H1 (cell line): ENCODE data around the gene NMT1. TPM values are rescaled to one million over a fixed set of nuclear protein-coding genes. Genes with fewer than 3 reads are reported as not detected.

ENCODE experiments used
- CTCF ChIA-PET: fragments of 300-600 bp; sonication (Branson Sonifier 250); formaldehyde crosslinking; loops from one replicate; lab custom pipeline; 2021; ENCODE audit not compliant: partially characterized antibody; lab: Charles Lee
- POLR2A ChIA-PET: fragments of 300-600 bp; sonication (Branson Sonifier 250); formaldehyde crosslinking; loops from one replicate; lab custom pipeline; 2021; ENCODE audit warnings: inconsistent platforms; ENCODE audit not compliant: partially characterized antibody; lab: Charles Lee
- DNase-seq, 2 experiments: peaks; one replicate each; pipeline versions ENCODE4 v3.0.0 to v3.0.0-alpha.2; 2010 to 2022; ENCODE audit warnings: low spot score in 2 of 2, low read depth in 1 of 2, mixed read lengths in 1 of 2
- FAIRE-seq: peaks from 2 replicates; lab custom pipeline; 2011; peaks lifted over from hg19 to GRCh38; lab: Jason Lieb, UNC
- H2AFZ ChIP-seq: 2 replicates; pipeline ENCODE4 v1.8.1; 2012; ENCODE audit warnings: low read length, inconsistent platforms
- H2AK5ac ChIP-seq: 2 replicates; pipeline ENCODE4 v1.6.1; 2013; ENCODE audit warnings: low read depth, low read length
- H2BK120ac ChIP-seq: replicated peaks from 2 replicates; pipeline ENCODE3; 2013; ENCODE audit warnings: low read depth, low read length, inconsistent platforms
- H2BK12ac ChIP-seq: 2 replicates; pipeline ENCODE4 v1.6.1; 2013; ENCODE audit warnings: low read depth, low read length
- H2BK15ac ChIP-seq: 2 replicates; pipeline ENCODE4 v1.6.1; 2013; ENCODE audit warnings: low read length
- H2BK20ac ChIP-seq: 2 replicates; pipeline ENCODE4 v1.6.1; 2013; ENCODE audit warnings: low read length
- H2BK5ac ChIP-seq: 2 replicates; pipeline ENCODE4 v1.6.1; 2013; ENCODE audit warnings: low read depth, low read length
- H3K14ac ChIP-seq: 2 replicates; pipeline ENCODE4 v1.6.1; 2013; ENCODE audit warnings: inconsistent platforms; ENCODE audit not compliant: insufficient read length
- H3K18ac ChIP-seq: 2 replicates; pipeline ENCODE4 v1.6.1; 2013; ENCODE audit warnings: low read length; ENCODE audit errors: extremely low read depth
- H3K23ac ChIP-seq: 2 replicates; pipeline ENCODE4 v1.6.1; 2013; ENCODE audit warnings: inconsistent platforms; ENCODE audit not compliant: insufficient read length
- H3K23me2 ChIP-seq: 2 replicates; pipeline ENCODE4 v1.6.1; 2013; ENCODE audit warnings: low read depth, low read length
- H3K27ac ChIP-seq: 2 replicates; pipeline ENCODE4 v1.6.1; 2011; ENCODE audit warnings: low read depth, low read length, inconsistent platforms
- H3K27me3 ChIP-seq, 4 experiments: replicated peaks in 1 of 4; 1 replicate in 1 of 4; 2 replicates in 3 of 4; pipeline versions ENCODE4 v1.6.1 to v1.8.1; 2011 to 2013; ENCODE audit warnings: low read length in 3 of 4, mild to moderate bottlenecking in 3 of 4, inconsistent platforms in 2 of 4, mixed read lengths in 2 of 4, moderate library complexity in 1 of 4; ENCODE audit not compliant: control insufficient read depth in 3 of 4, insufficient read depth in 3 of 4; ENCODE audit errors: extremely low read depth in 1 of 4
- H3K36me3 ChIP-seq, 4 experiments: 2 replicates each; pipeline versions ENCODE4 v1.6.1 to v1.8.1; 2011 to 2013; ENCODE audit warnings: mild to moderate bottlenecking in 4 of 4, low read length in 3 of 4, moderate library complexity in 2 of 4, control low read depth in 1 of 4, inconsistent platforms in 1 of 4; ENCODE audit not compliant: insufficient read depth in 4 of 4, control insufficient read depth in 2 of 4
- H3K4ac ChIP-seq: replicated peaks from 2 replicates; pipeline ENCODE3; 2013; ENCODE audit warnings: low read length, low read depth, mixed read lengths, inconsistent platforms; ENCODE audit not compliant: insufficient read length
- H3K4me1 ChIP-seq, 4 experiments: replicated peaks in 1 of 4; 1 replicate in 1 of 4; 2 replicates in 3 of 4; pipeline versions ENCODE4 v1.6.1 to v1.8.1; 2011 to 2013; ENCODE audit warnings: low read length in 3 of 4, inconsistent platforms in 2 of 4, mixed read lengths in 1 of 4; ENCODE audit not compliant: insufficient read depth in 4 of 4, control insufficient read depth in 3 of 4
- H3K4me2 ChIP-seq, 2 experiments: 2 replicates each; pipeline versions ENCODE4 v1.6.1 to v1.8.1; 2011 to 2013; ENCODE audit warnings: low read depth in 2 of 2, low read length in 2 of 2, control low read depth in 1 of 2, inconsistent platforms in 1 of 2, mild to moderate bottlenecking in 1 of 2; ENCODE audit not compliant: insufficient read depth in 1 of 2
- H3K4me3 ChIP-seq, 4 experiments: fragments of 200-600, 300-600 bp in 1 of 4; sonication (generic), shearing (Covaris generic), sonication (Bioruptor Twin) in 1 of 4; 2 replicates each; pipeline versions ENCODE4 v1.5.1 to v1.8.1; 2011 to 2016; ENCODE audit warnings: low read length in 4 of 4, low read depth in 3 of 4, control low read depth in 2 of 4, inconsistent platforms in 2 of 4, mild to moderate bottlenecking in 2 of 4, mixed read lengths in 1 of 4, moderate library complexity in 1 of 4; ENCODE audit not compliant: insufficient read depth in 2 of 4; ENCODE audit errors: extremely low read depth in 1 of 4
- H3K56ac ChIP-seq: replicated peaks from 2 replicates; pipeline ENCODE3; 2013; ENCODE audit warnings: low read depth, mild to moderate bottlenecking, mixed read lengths, low read length, inconsistent platforms; ENCODE audit not compliant: insufficient read length
- H3K79me1 ChIP-seq: 2 replicates; pipeline ENCODE4 v1.6.1; 2013; ENCODE audit warnings: low read depth, low read length, control low read depth
- H3K79me2 ChIP-seq, 2 experiments: 2 replicates each; pipeline versions ENCODE4 v1.6.1 to v1.8.1; 2012 to 2013; ENCODE audit warnings: low read length in 2 of 2, mild to moderate bottlenecking in 2 of 2, inconsistent platforms in 1 of 2; ENCODE audit not compliant: insufficient read depth in 2 of 2, control insufficient read depth in 1 of 2
- H3K9ac ChIP-seq, 4 experiments: replicated peaks in 1 of 4; 1 replicate in 1 of 4; 2 replicates in 3 of 4; pipeline versions ENCODE4 v1.6.1 to v1.8.1; 2011 to 2013; ENCODE audit warnings: low read depth in 3 of 4, low read length in 3 of 4, control low read depth in 2 of 4, mild to moderate bottlenecking in 2 of 4, moderate library complexity in 2 of 4, inconsistent platforms in 1 of 4; ENCODE audit errors: extremely low read depth in 1 of 4
- H3K9me3 ChIP-seq, 2 experiments: 2 replicates each; pipeline versions ENCODE4 v1.6.1 to v1.8.1; 2012 to 2013; ENCODE audit warnings: mild to moderate bottlenecking in 2 of 2, moderate library complexity in 2 of 2, control low read depth in 1 of 2, inconsistent platforms in 1 of 2, low read depth in 1 of 2, low read length in 1 of 2, mixed read lengths in 1 of 2; ENCODE audit not compliant: insufficient read depth in 2 of 2
- H4K20me1 ChIP-seq, 2 experiments: replicated peaks in 1 of 2; 2 replicates each; pipeline versions ENCODE3 to v1.8.1; 2011 to 2013; ENCODE audit warnings: inconsistent platforms in 2 of 2, low read length in 2 of 2, mild to moderate bottlenecking in 1 of 2; ENCODE audit not compliant: insufficient read depth in 2 of 2, control insufficient read depth in 1 of 2
- H4K5ac ChIP-seq: 2 replicates; pipeline ENCODE4 v1.6.1; 2013; ENCODE audit warnings: low read length, low read depth, mixed read lengths, inconsistent platforms; ENCODE audit not compliant: insufficient read length
- H4K8ac ChIP-seq: 2 replicates; pipeline ENCODE4 v1.8.0; 2013; ENCODE audit warnings: mild to moderate bottlenecking, moderate library complexity, low read length, inconsistent platforms; ENCODE audit not compliant: insufficient read depth; ENCODE audit errors: extremely low read depth
- H4K91ac ChIP-seq: replicated peaks from 2 replicates; pipeline ENCODE3; 2013; ENCODE audit warnings: low read length, mixed read lengths, inconsistent platforms; ENCODE audit not compliant: insufficient read length
- ASH2L ChIP-seq: fragments of 200-600, 300-600 bp; sonication (generic); IDR thresholded peaks from one replicate; pipeline ENCODE4 v1.7.1; 2017; ENCODE audit warnings: low read length
- BCL11A ChIP-seq, 2 experiments: IDR thresholded peaks; one replicate each; pipeline ENCODE4 v1.6.1; 2011; ENCODE audit warnings: low read depth in 2 of 2, low read length in 2 of 2, mild to moderate bottlenecking in 2 of 2
- NANOG ChIP-seq: IDR thresholded peaks from 2 replicates; pipeline ENCODE4 v1.6.1; 2011; ENCODE audit warnings: low read length, low read depth, mild to moderate bottlenecking, inconsistent platforms; ENCODE audit not compliant: insufficient read depth, poor library complexity, severe bottlenecking
- SP2 ChIP-seq: IDR thresholded peaks from 2 replicates; pipeline ENCODE4 v1.6.1; 2012; ENCODE audit warnings: mild to moderate bottlenecking, low read length, inconsistent platforms
- SUZ12 ChIP-seq: fragments of 200-600 bp; sonication (generic); IDR thresholded peaks from 2 replicates; pipeline ENCODE4 v1.6.1; 2012; ENCODE audit warnings: mild to moderate bottlenecking, inconsistent platforms, low read length, moderate library complexity, mixed read lengths
- TAF7 ChIP-seq: optimal IDR thresholded peaks from 2 replicates; pipeline ENCODE3; 2011; ENCODE audit warnings: low read depth, mild to moderate bottlenecking, inconsistent platforms, low read length, moderate library complexity, borderline replicate concordance
- TBP ChIP-seq: IDR thresholded peaks from 2 replicates; pipeline ENCODE4 v1.6.1; 2011; ENCODE audit warnings: low read depth, low read length, improper control_type of control experiment
- WGBS, 2 experiments: shearing (Covaris generic) in 1 of 2; methylation state at CpG; one replicate each; pipeline versions ENCODE4 v1.1.6 to v1.1.7; 2013 to 2015; ENCODE audit warnings: low lambda C conversion rate in 2 of 2, mixed read lengths in 2 of 2, inconsistent platforms in 1 of 2, low coverage in 1 of 2, missing lambda C conversion rate in 1 of 2; ENCODE audit not compliant: insufficient replicate concordance in 2 of 2, insufficient coverage in 1 of 2, insufficient read length in 1 of 2; ENCODE audit errors: extremely low coverage in 1 of 2, missing lambda C conversion rate in 1 of 2; 5-methylcytosine and 5-hydroxymethylcytosine counted together
- polyA plus RNA-seq, 7 experiments: library from polyadenylated mRNA; depleted of rRNA in 3 of 7; stranded (reverse) in 5 of 7; unstranded in 2 of 7; fragments of >200 nt in 5 of 7; fragments of 200-250 nt in 2 of 7; gene quantifications; 1 replicate in 5 of 7; 2 replicates in 1 of 7; 4 replicates in 1 of 7; pipeline versions ENCODE4 v1.2.1 to v1.2.3, GENCODE V29; 2011 to 2013; ENCODE audit warnings: missing spikeins in 2 of 7, mixed read lengths in 2 of 7
- total RNA-seq: library from RNA; stranded (reverse); fragmentation: NEBNext Ultra II Directional; extraction: Animal tissue kit (Norgen Biotek cat#: 25700); gene quantifications from 2 replicates; pipeline ENCODE4 v1.2.1, GENCODE V29; 2021
- TF ChIP-seq, protein P1 (sequence below): IDR thresholded peaks from 2 replicates; pipeline ENCODE4 v1.6.1; 2012; ENCODE audit warnings: low read length, inconsistent platforms
- TF ChIP-seq, protein P2 (sequence below), 3 experiments: IDR thresholded peaks; 1 replicate in 2 of 3; 2 replicates in 1 of 3; pipeline versions ENCODE4 v1.5.1 to v1.6.1; 2011; ENCODE audit warnings: low read length in 3 of 3, mild to moderate bottlenecking in 3 of 3, inconsistent platforms in 2 of 3, low read depth in 1 of 3, moderate library complexity in 1 of 3; ENCODE audit not compliant: insufficient read depth in 1 of 3; ENCODE audit errors: control extremely low read depth in 1 of 3

The NMT1 gene
- total and polyA plus RNA-seq, 2 of the 8 experiments (the other 6 are each of a cell fraction or from before 2014, with no cell fraction given), result 42.9 to 149 TPM

GRCh38 chr17:45011767-45012166 is 49.4 kb upstream of the NMT1 start:
- TF ChIP-seq, protein P1, sequence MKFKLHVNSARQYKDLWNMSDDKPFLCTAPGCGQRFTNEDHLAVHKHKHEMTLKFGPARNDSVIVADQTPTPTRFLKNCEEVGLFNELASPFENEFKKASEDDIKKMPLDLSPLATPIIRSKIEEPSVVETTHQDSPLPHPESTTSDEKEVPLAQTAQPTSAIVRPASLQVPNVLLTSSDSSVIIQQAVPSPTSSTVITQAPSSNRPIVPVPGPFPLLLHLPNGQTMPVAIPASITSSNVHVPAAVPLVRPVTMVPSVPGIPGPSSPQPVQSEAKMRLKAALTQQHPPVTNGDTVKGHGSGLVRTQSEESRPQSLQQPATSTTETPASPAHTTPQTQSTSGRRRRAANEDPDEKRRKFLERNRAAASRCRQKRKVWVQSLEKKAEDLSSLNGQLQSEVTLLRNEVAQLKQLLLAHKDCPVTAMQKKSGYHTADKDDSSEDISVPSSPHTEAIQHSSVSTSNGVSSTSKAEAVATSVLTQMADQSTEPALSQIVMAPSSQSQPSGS, result no peak
- TF ChIP-seq, protein P2, sequence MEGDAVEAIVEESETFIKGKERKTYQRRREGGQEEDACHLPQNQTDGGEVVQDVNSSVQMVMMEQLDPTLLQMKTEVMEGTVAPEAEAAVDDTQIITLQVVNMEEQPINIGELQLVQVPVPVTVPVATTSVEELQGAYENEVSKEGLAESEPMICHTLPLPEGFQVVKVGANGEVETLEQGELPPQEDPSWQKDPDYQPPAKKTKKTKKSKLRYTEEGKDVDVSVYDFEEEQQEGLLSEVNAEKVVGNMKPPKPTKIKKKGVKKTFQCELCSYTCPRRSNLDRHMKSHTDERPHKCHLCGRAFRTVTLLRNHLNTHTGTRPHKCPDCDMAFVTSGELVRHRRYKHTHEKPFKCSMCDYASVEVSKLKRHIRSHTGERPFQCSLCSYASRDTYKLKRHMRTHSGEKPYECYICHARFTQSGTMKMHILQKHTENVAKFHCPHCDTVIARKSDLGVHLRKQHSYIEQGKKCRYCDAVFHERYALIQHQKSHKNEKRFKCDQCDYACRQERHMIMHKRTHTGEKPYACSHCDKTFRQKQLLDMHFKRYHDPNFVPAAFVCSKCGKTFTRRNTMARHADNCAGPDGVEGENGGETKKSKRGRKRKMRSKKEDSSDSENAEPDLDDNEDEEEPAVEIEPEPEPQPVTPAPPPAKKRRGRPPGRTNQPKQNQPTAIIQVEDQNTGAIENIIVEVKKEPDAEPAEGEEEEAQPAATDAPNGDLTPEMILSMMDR (IDR thresholded peaks at IDR 0.05; ENCODE audit: control extremely low read depth in 1 of 3, insufficient read depth in 1 of 3, low read depth in 1 of 3, low read length in 3 of 3), result no peak
- no peak for TF ChIP-seq BCL11A (IDR thresholded peaks at IDR 0.05; ENCODE audit: low read depth in 2 of 2, low read length in 2 of 2)
- TF ChIP-seq ASH2L, result no peak
- no peak for TF ChIP-seq SUZ12
- TF ChIP-seq TBP, result no peak
- no peak for TF ChIP-seq TAF7
- no peak for TF ChIP-seq NANOG
- no peak for TF ChIP-seq SP2
- WGBS, 2 experiments, result 63% methylated on average over 1 of the region's 1 CpG; no CpG with 5 or more reads in 1 of the 2 experiments

More at GRCh38 chr17:45011767-45012166, 49.4 kb upstream of the NMT1 start:
- Histone ChIP-seq H2AFZ (no peak overlapping the region), H3K79me2 (no peaks in the 10 kb centered on the region), H2BK20ac (no peak overlapping the region), H3K27ac (no peak overlapping the region), H3K18ac (no peak overlapping the region), H2BK5ac (no peak overlapping the region), H3K4me1 (peaks cover 0 to 9% (median 4%) of the 10 kb centered on the region in 4 experiments; a peak in 4 of 7 replicates), H2BK120ac (no peak overlapping the region), H4K8ac (no peak overlapping the region), H3K36me3 (no peaks in the 10 kb centered on the region), H3K14ac (no peak overlapping the region), H3K79me1 (no peaks in the 10 kb centered on the region), H4K20me1 (no peaks in the 10 kb centered on the region), H2AK5ac (no peak overlapping the region), H4K5ac (no peak overlapping the region), H3K27me3 (no peaks in the 10 kb centered on the region), H3K9me3 (no peaks in the 10 kb centered on the region), H3K4me2 (no peak overlapping the region), H2BK12ac (no peak overlapping the region), H2BK15ac (no peak overlapping the region), H3K4ac (no peak overlapping the region), H3K56ac (no peak overlapping the region), H3K9ac (no peak overlapping the region), H3K4me3 (no peak overlapping the region), H3K23me2 (no peaks in the 10 kb centered on the region), H4K91ac (no peak overlapping the region), H3K23ac (no peak overlapping the region)
- POLR2A ChIA-PET, result interaction anchor here (0.6 to 1.8 kb wide), 5 partner anchors 9 to 259 kb away, joined by 3 to 4 read pairs (median 3); partner anchors contain the start of gene NMT1
- DNase-seq (no peak), FAIRE-seq (no peak)
- CTCF ChIA-PET, result interaction anchor here (1.1 to 16.2 kb wide), 8 partner anchors 8 to 124 kb away, joined by 3 to 243 read pairs (median 4); partner anchors contain the start of gene ACBD4
